Measurements from ENCODE around the gene KCNQ2.
"Not testable (repeated sequence)": the region's sequence is repeated elsewhere in the genome, so short reads cannot be mapped to it uniquely, and the experiment has no call there.

Gene KCNQ2

GRCh38 chr20:63384336-63384735 is 88.1 kb downstream of the KCNQ2 start:
- Mint-ChIP-seq H3K27ac (no peak overlapping the region), H3K27me3 (ENCODE audit: low read depth) (peaks cover 13% of the 10 kb centered on the region), H3K4me1 (no peaks in the 10 kb centered on the region), H3K36me3 (ENCODE audit: low read depth) (peaks cover 10% of the 10 kb centered on the region), H3K9me3 (peaks cover 34% of the 10 kb centered on the region), H3K4me3 (no peak overlapping the region)
- no peak for TF ChIP-seq CTCF (IDR thresholded peaks at IDR 0.05; ENCODE audit: unreplicated experiment in 3 of 3)

- TF ChIP-seq CTCF (IDR thresholded peaks at IDR 0.05; ENCODE audit: unreplicated experiment in 3 of 3), result no peak
- no peak overlapping the region for H3K4me3 Mint-ChIP-seq
- H3K27me3 Mint-ChIP-seq (ENCODE audit: low read depth), result peaks cover 20% of the 10 kb centered on the region
- peaks cover 7% of the 10 kb centered on the region for H3K4me1 Mint-ChIP-seq
- peaks cover 28% of the 10 kb centered on the region for H3K9me3 Mint-ChIP-seq
- H3K36me3 Mint-ChIP-seq (ENCODE audit: low read depth), result peaks cover 10% of the 10 kb centered on the region
- H3K27ac Mint-ChIP-seq, result no peak overlapping the region
These were observed 88.9 kb downstream of the KCNQ2 start for GRCh38 chr20:63383556-63383955.

- H3K9me3 Mint-ChIP-seq, result peaks cover 23% of the 10 kb centered on the region
- no peak for TF ChIP-seq CTCF (IDR thresholded peaks at IDR 0.05; ENCODE audit: unreplicated experiment in 3 of 3)
- no peak overlapping the region for H3K4me3 Mint-ChIP-seq
- H3K36me3 Mint-ChIP-seq (ENCODE audit: low read depth), result peaks cover 6% of the 10 kb centered on the region
- peaks cover 24% of the 10 kb centered on the region for H3K27me3 Mint-ChIP-seq (ENCODE audit: low read depth)
- H3K27ac Mint-ChIP-seq, result no peak overlapping the region
- peaks cover 10% of the 10 kb centered on the region for H3K4me1 Mint-ChIP-seq
These were observed 89.7 kb downstream of the KCNQ2 start for GRCh38 chr20:63382551-63383300.

GRCh38 chr20:63381781-63382431 is 90.5 kb downstream of the KCNQ2 start:
- H3K36me3 Mint-ChIP-seq (ENCODE audit: low read depth), result peaks cover 6% of the 10 kb centered on the region

GRCh38 chr20:63380346-63380870 is 92.0 kb downstream of the KCNQ2 start:
- H3K4me1 Mint-ChIP-seq, result peaks cover 22% of the 10 kb centered on the region
- H3K36me3 Mint-ChIP-seq (ENCODE audit: low read depth), result peaks cover 2% of the 10 kb centered on the region
- no peak overlapping the region for H3K27ac Mint-ChIP-seq
- H3K4me3 Mint-ChIP-seq, result no peak overlapping the region
- H3K9me3 Mint-ChIP-seq, result peaks cover 5% of the 10 kb centered on the region
- H3K27me3 Mint-ChIP-seq (ENCODE audit: low read depth), result peaks cover 29% of the 10 kb centered on the region
- no peak for TF ChIP-seq CTCF (IDR thresholded peaks at IDR 0.05; ENCODE audit: unreplicated experiment in 3 of 3)

More at GRCh38 chr20:63381781-63382431, 90.5 kb downstream of the KCNQ2 start:
- H3K9me3 Mint-ChIP-seq, result peaks cover 17% of the 10 kb centered on the region
- H3K4me3 Mint-ChIP-seq, result no peak overlapping the region
- peaks cover 17% of the 10 kb centered on the region for H3K4me1 Mint-ChIP-seq
- H3K27ac Mint-ChIP-seq, result no peak overlapping the region
- peaks cover 29% of the 10 kb centered on the region for H3K27me3 Mint-ChIP-seq (ENCODE audit: low read depth)
- TF ChIP-seq CTCF (IDR thresholded peaks at IDR 0.05; ENCODE audit: unreplicated experiment in 3 of 3), result peak; percentile 99

- not testable (repeated sequence) for H3K27ac Mint-ChIP-seq; H3K4me3 Mint-ChIP-seq; H3K36me3 Mint-ChIP-seq (ENCODE audit: low read depth); H3K9me3 Mint-ChIP-seq
- Mint-ChIP-seq H3K4me1 (peaks cover 22% of the 10 kb centered on the region), H3K27me3 (ENCODE audit: low read depth) (peaks cover 26% of the 10 kb centered on the region)
These were observed 92.6 kb downstream of the KCNQ2 start for GRCh38 chr20:63379872-63380271.

All from nephron (organoid).